CD14-positive monocyte (primary cell): ENCODE data around the gene DOCK4. TPM values are rescaled to one million over a fixed set of nuclear protein-coding genes. Genes with fewer than 3 reads are reported as not detected.

Experiments used
- DNase-seq, 3 donors: peaks; one replicate each; pipeline ENCODE4 v3.0.0-alpha.2; 2011 to 2022
- H2AFZ ChIP-seq: 2 replicates; pipeline ENCODE4 v1.6.0; 2012; ENCODE audit warnings: mild to moderate bottlenecking, low read depth, low read length, inconsistent platforms; ENCODE audit not compliant: insufficient read depth, poor library complexity, severe bottlenecking
- H3K27ac ChIP-seq, 2 donors: 1 replicate in 1 of 2; 2 replicates in 1 of 2; pipeline ENCODE4 v1.5.1; 2012 to 2013; ENCODE audit warnings: low read length in 2 of 2, control low read depth in 1 of 2, inconsistent platforms in 1 of 2, low read depth in 1 of 2, mild to moderate bottlenecking in 1 of 2
- H3K27me3 ChIP-seq, 2 donors: one replicate each; pipeline versions ENCODE4 v1.6.0 to v1.6.1; 2011 to 2013; ENCODE audit warnings: low read length in 2 of 2; ENCODE audit not compliant: control insufficient read depth in 2 of 2, insufficient read depth in 2 of 2
- H3K36me3 ChIP-seq, 2 donors: replicated peaks in 1 of 2; 1 replicate in 1 of 2; 2 replicates in 1 of 2; pipeline versions ENCODE4 v1.5.1 to v1.6.1; 2012 to 2013; ENCODE audit warnings: low read length in 2 of 2, control low read depth in 1 of 2, inconsistent platforms in 1 of 2, mild to moderate bottlenecking in 1 of 2; ENCODE audit not compliant: insufficient read depth in 2 of 2, control insufficient read depth in 1 of 2
- H3K4me1 ChIP-seq, 2 donors: 1 replicate in 1 of 2; 2 replicates in 1 of 2; pipeline versions ENCODE4 v1.5.1 to v1.6.1; 2012 to 2013; ENCODE audit warnings: low read length in 2 of 2, control low read depth in 1 of 2, inconsistent platforms in 1 of 2, mild to moderate bottlenecking in 1 of 2, moderate library complexity in 1 of 2; ENCODE audit not compliant: insufficient read depth in 2 of 2, control insufficient read depth in 1 of 2
- H3K4me2 ChIP-seq: replicated peaks from 2 replicates; pipeline ENCODE3; 2012; ENCODE audit warnings: low read length, moderate library complexity, mild to moderate bottlenecking; ENCODE audit not compliant: poor library complexity, severe bottlenecking; ENCODE audit errors: extremely low read depth
- H3K4me3 ChIP-seq, 3 experiments: fragments of 200-600 bp in 1 of 3; sonication (generic) in 1 of 3; replicated peaks in 1 of 3; 1 replicate in 2 of 3; 2 replicates in 1 of 3; pipeline ENCODE4 v1.5.1; 2011 to 2013; ENCODE audit warnings: low read length in 3 of 3, mild to moderate bottlenecking in 3 of 3, control low read depth in 2 of 3, low read depth in 2 of 3, inconsistent platforms in 1 of 3, moderate library complexity in 1 of 3
- H3K79me2 ChIP-seq: 2 replicates; pipeline ENCODE4 v1.6.0; 2012; ENCODE audit warnings: mild to moderate bottlenecking, control low read depth, inconsistent platforms, low read length, moderate library complexity; ENCODE audit not compliant: insufficient read depth
- H3K9ac ChIP-seq: 2 replicates; pipeline ENCODE4 v1.6.0; 2017; ENCODE audit warnings: low read length, mild to moderate bottlenecking; ENCODE audit not compliant: insufficient read depth, poor library complexity, severe bottlenecking
- H3K9me3 ChIP-seq, 2 donors: replicated peaks in 1 of 2; 1 replicate in 1 of 2; 2 replicates in 1 of 2; pipeline versions ENCODE4 v1.5.1 to v1.6.1; 2012 to 2013; ENCODE audit warnings: low read length in 2 of 2, control low read depth in 1 of 2; ENCODE audit not compliant: control insufficient read depth in 1 of 2, insufficient read depth in 1 of 2
- H4K20me1 ChIP-seq: 2 replicates; pipeline ENCODE4 v1.6.0; 2012; ENCODE audit warnings: mild to moderate bottlenecking, low read length, control low read depth, moderate library complexity; ENCODE audit not compliant: insufficient read depth
- H3K27ac Mint-ChIP-seq, 7 donors: one replicate each; pipeline ENCODE4 v1.8.0; 2020; ENCODE audit warnings: mild to moderate bottlenecking in 7 of 7, mixed read lengths in 7 of 7, moderate library complexity in 6 of 7, inconsistent platforms in 2 of 7
- H3K27me3 Mint-ChIP-seq, 3 donors: one replicate each; pipeline ENCODE4 v1.8.0; 2021 to 2022; ENCODE audit warnings: low read depth in 3 of 3, mild to moderate bottlenecking in 3 of 3, mixed read lengths in 3 of 3, moderate library complexity in 3 of 3, inconsistent platforms in 1 of 3
- H3K36me3 Mint-ChIP-seq, 2 donors: one replicate each; pipeline ENCODE4 v1.8.0; 2020; ENCODE audit warnings: mixed read lengths in 2 of 2, inconsistent platforms in 1 of 2, mild to moderate bottlenecking in 1 of 2
- H3K4me1 Mint-ChIP-seq: one replicate; pipeline ENCODE4 v1.8.0; 2020; ENCODE audit warnings: mild to moderate bottlenecking, mixed read lengths
- H3K4me3 Mint-ChIP-seq, 2 donors: one replicate each; pipeline ENCODE4 v1.8.0; 2020; ENCODE audit warnings: mild to moderate bottlenecking in 2 of 2, mixed read lengths in 2 of 2, moderate library complexity in 1 of 2
- H3K9me3 Mint-ChIP-seq, 7 donors: one replicate each; pipeline ENCODE4 v1.8.0; 2020 to 2022; ENCODE audit warnings: mixed read lengths in 7 of 7, mild to moderate bottlenecking in 6 of 7, moderate library complexity in 6 of 7, inconsistent platforms in 2 of 7
- CTCF ChIP-seq: fragments of 200-600 bp; IDR thresholded peaks from one replicate; pipeline ENCODE4 v1.8.0; 2022; ENCODE audit warnings: antibody characterized with exemption, mild to moderate bottlenecking
- WGBS: methylation state at CpG from one replicate; pipeline ENCODE4 v1.1.5; 2013; ENCODE audit warnings: missing lambda C conversion rate; ENCODE audit not compliant: insufficient coverage; 5-methylcytosine and 5-hydroxymethylcytosine counted together
- intact Hi-C, 2 donors: fragments of 100-400 bp; cut with micrococcal nuclease; formaldehyde crosslinking; loops; one replicate each; pipeline versions ENCODE4 v1.15.0 to v1.15.1; 2023
- polyA plus RNA-seq, 3 donors: library from polyadenylated mRNA; depleted of rRNA in 1 of 3; unstranded in 2 of 3; stranded (reverse) in 1 of 3; fragments of 300-500 nt in 2 of 3; fragments of >200 nt in 1 of 3; fragmentation: Illumina TruSeq in 2 of 3; gene quantifications; 1 replicate in 2 of 3; 2 replicates in 1 of 3; pipeline ENCODE4 v1.2.3, GENCODE V29; 2012 to 2021

The DOCK4 gene
- polyA plus RNA-seq, 3 donors, result 1.3 to 5.0 (median 2.7) TPM

DNA sequence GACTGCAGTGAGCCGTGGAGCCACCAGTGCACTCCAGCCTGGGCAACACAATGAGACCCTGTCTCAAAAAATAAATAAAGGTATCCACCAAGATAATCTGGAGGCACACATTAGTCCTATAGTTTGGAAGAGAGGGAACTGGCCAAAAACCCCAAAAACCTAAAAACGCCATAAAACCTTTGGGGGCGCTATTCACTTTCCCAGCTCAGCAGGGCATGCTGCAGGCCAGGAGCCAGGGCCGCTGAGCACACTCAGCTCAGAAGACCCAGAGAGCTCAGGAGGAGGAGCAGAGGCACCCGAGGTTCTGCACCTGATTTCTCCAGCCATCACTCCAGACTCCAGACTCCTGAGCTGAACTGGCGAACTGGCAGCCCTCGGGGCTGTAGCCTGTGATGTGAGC lies 476.7 kb downstream of the DOCK4 start:
- Histone ChIP-seq H3K79me2 (no peaks in the 10 kb centered on the region), H2AFZ (no peak overlapping the region), H3K36me3 (no peaks in the 10 kb centered on the region), H3K27ac (no peak overlapping the region), H3K9ac (no peak overlapping the region), H3K27me3 (no peaks in the 10 kb centered on the region), H3K4me2 (no peak overlapping the region), H3K4me1 (no peaks in the 10 kb centered on the region), H3K4me3 (no peak overlapping the region), H3K9me3 (no peaks in the 10 kb centered on the region), H4K20me1 (no peaks in the 10 kb centered on the region)
- no peaks in the 10 kb centered on the region for H3K36me3 Mint-ChIP-seq
- no peak for DNase-seq
- intact Hi-C loops, result no loop called here
- H3K27ac Mint-ChIP-seq, result no peak overlapping the region
- H3K4me3 Mint-ChIP-seq, result no peak overlapping the region
- H3K4me1 Mint-ChIP-seq, result no peaks in the 10 kb centered on the region
- TF ChIP-seq CTCF, result no peak
- H3K9me3 Mint-ChIP-seq, result peaks cover 0 to 1% (median 0%) of the 10 kb centered on the region in 7 donors
- WGBS, result 89% methylated on average over 4 of the region's 7 CpGs
- peaks cover 2 to 5% (median 3%) of the 10 kb centered on the region in 3 donors for H3K27me3 Mint-ChIP-seq

DNA sequence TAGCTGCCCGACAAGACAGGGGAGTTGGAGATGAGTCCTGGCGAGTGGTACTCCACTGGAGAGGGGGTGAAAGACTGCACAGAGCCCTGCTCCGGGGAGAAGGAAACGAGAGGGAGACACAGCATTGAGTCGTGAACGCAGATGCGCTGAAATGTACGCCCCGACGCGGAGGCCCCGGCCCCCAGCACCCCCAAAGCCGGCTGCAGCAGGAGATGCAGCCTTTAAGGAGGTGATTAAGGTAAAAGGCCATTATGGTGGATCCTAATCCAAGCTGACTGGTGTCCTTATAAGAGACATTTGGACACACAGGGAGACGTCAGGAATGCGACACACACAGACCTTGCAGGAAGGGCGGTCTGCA lies 477.6 kb downstream of the DOCK4 start:
- no peak overlapping the region for H3K4me3 Mint-ChIP-seq

More for the DNA sequence above, 477.6 kb downstream of the DOCK4 start:
- intact Hi-C loops, result no loop called here
- Histone ChIP-seq H4K20me1 (no peaks in the 10 kb centered on the region), H3K27ac (no peak overlapping the region), H3K4me1 (no peaks in the 10 kb centered on the region), H2AFZ (no peak overlapping the region), H3K27me3 (no peaks in the 10 kb centered on the region), H3K9ac (no peak overlapping the region), H3K4me2 (no peak overlapping the region), H3K79me2 (no peaks in the 10 kb centered on the region), H3K9me3 (no peaks in the 10 kb centered on the region), H3K36me3 (no peaks in the 10 kb centered on the region), H3K4me3 (no peak overlapping the region)
- no peaks in the 10 kb centered on the region for H3K4me1 Mint-ChIP-seq
- no peak for TF ChIP-seq CTCF
- no peak overlapping the region for H3K27ac Mint-ChIP-seq
- no peaks in the 10 kb centered on the region for H3K36me3 Mint-ChIP-seq
- WGBS, result 90% methylated on average over 9 of the region's 16 CpGs
- peaks cover 0 to 1% (median 0%) of the 10 kb centered on the region in 7 donors for H3K9me3 Mint-ChIP-seq
- no peak for DNase-seq
- peaks cover 2 to 8% (median 3%) of the 10 kb centered on the region in 3 donors for H3K27me3 Mint-ChIP-seq
